GM19452 (cell line): ENCODE measurements around the gene HEATR1.
"Not testable (repeated sequence)": the region's sequence is repeated elsewhere in the genome, so short reads cannot be mapped to it uniquely, and the experiment has no call there.

Experiments
- ATAC-seq: cut with Tn5 transposase; IDR thresholded peaks from one replicate; pipeline ENCODE4 v1.9.1; 2021; ENCODE audit not compliant: unreplicated experiment

HEATR1 gene

DNA sequence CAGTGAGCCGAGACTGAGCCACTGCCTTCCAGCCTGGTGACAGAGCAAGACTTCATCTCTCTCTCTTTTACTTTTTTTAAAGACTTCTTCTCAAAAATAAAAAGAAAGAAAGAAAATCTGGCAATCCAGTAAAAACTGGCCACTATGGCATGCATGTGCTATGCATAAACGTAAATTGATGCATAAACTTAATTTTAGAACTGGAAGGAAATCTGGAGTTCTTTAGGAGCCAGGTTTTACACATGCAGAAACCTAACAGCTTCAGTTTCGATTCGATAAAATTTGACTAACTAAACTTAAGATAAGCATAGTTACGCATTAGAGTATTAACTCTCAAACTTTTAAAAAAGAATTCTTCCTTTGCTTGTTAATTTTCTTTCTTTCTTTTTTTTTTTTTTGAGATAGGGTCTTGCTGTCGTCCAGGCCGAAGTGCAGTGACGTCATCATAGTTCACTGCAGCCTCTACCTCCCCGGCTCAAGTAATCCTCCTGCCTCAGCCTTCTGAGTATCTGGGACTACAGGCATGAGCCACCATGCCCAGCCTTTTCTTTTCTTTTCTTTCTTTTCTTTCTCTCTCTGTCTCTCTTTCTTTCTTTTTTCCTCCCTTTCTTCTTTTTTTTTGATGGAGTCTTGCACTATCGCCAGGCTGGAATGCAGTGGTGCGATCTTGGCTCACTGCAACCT is 92.4 kb downstream of the HEATR1 start:
- no peak for ATAC-seq

- no peak for ATAC-seq
Observed at GRCh38 chr1:236509647-236510401, 94.5 kb downstream of the HEATR1 start.

- no peak for ATAC-seq
Observed at GRCh38 chr1:236509203-236509602, 95.1 kb downstream of the HEATR1 start.

DNA sequence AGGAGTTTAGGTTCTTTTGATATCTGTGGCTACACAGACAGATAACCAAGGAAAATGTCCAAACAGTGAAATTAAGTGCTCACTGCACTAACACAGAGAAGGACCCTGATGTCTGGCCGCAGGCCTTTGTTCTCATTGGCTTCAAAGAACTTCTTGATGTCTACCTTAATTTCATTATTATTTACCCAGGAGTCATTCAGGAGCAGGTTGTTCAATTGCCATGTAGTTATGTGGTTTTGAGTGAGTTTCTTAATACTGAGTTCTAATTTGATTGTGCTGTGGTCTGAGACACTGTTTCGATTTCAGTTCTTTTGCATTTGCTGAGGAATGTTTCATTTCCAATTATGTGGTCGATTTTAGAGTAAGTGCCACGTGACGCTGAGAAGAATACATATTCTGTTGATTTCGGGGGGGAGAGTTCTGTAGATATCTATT is 95.7 kb downstream of the HEATR1 start:
- peak; percentile 64 for ATAC-seq

DNA sequence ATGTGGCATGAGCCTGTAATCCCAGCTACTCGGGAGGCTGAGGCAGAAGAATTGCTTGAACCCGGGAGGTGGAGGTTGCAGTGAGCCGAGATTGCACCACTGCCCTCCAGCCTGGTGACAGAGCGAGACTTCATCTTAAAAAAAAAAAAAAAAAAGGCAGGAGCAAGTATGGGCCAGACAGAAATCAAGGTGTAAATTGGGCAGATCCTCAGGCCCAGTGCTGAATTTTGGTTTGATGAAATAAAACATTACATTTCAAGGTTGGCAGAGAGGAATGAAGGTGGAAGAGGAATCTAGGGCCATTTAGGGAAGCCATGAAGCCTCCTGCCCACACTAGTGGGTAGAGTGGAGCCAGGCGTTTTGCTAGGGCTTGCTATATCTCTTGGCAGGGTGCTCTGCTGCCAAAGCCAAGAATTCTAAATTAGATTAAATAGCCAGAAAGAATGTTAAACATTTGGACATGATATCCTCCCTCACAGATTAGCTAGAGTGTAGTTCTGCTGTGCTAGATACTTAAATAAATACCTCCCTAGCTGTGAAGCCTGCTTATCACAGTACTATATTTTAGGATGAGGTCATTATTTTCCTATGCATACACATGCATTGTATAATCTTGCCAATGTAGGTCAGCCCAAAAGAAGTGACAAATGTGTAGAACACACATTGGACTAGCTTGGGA is 97.2 kb downstream of the HEATR1 start:
- ATAC-seq, result no peak

DNA sequence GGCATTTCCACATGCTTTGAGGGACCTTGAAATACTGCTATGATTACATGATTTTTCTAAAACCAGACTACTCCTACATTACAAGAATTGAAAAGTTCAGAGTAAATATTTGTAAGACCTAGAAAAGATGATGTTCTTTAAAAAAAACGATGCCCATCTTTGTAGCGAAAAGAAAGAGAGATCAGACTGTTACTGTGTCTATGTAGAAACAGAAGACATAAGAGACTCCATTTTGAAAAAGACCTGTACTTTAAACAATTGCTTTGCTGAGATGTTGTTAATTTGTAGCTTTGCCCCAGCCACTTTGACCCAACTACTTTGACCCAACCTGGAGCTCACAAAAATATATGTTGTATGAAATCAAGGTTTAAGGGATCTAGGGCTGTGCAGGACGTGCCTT is 100.0 kb downstream of the HEATR1 start:
- not testable (repeated sequence) for ATAC-seq

GRCh38 chr1:236502972-236503639 is 101.2 kb downstream of the HEATR1 start:
- no peak for ATAC-seq

GRCh38 chr1:236502579-236502971 is 101.7 kb downstream of the HEATR1 start:
- no peak for ATAC-seq

DNA sequence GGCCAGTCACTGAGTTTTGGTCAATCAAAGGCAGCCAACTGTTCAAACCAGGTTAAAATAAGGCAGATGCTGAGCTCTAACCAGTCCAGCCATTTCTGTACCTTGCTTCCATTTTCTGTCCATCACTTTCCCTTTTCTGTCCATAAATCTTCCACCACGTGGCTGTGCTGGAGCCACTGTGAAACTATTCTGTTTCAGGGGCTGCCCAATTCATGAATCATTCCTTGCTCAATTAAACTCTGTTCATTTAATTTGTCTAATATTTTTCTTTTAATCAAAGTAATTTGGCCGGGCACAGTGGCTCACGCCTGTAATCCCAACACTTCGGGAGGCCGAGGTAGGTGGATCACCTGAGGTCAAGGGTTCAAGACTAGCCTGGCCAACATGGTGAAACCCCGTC is 103.2 kb downstream of the HEATR1 start:
- no peak for ATAC-seq
